Inferior parietal cortex (tissue), 1 donor: ENCODE data around the gene ZNF804A.
"Not testable (repeated sequence)": the region's sequence is repeated elsewhere in the genome, so short reads cannot be mapped to it uniquely, and the experiment has no call there.

Experiments
- DNase-seq: peaks from one replicate; pipeline ENCODE4 v3.0.0-alpha.2; 2016; ENCODE audit errors: extremely low spot score

The ZNF804A gene

GRCh38 chr2:184727813-184728212, 129.5 kb downstream of the ZNF804A start:
- DNase-seq = no peak

GRCh38 chr2:184728411-184728810, 130.1 kb downstream of the ZNF804A start:
- DNase-seq = no peak

- no peak for DNase-seq
These were observed 131.3 kb downstream of the ZNF804A start for GRCh38 chr2:184729581-184729980.

- no peak for DNase-seq
These were observed 132.0 kb downstream of the ZNF804A start for GRCh38 chr2:184730288-184730687.

GRCh38 chr2:184734338-184734737, 136.0 kb downstream of the ZNF804A start:
- no peak for DNase-seq

- DNase-seq = no peak
These were observed 137.3 kb downstream of the ZNF804A start for GRCh38 chr2:184735611-184736010.

- DNase-seq = no peak
These were observed 144.8 kb downstream of the ZNF804A start for GRCh38 chr2:184743096-184743495.

GRCh38 chr2:184756161-184756560, 157.8 kb downstream of the ZNF804A start:
- no peak for DNase-seq

GRCh38 chr2:184756885-184757284, 158.6 kb downstream of the ZNF804A start:
- DNase-seq = no peak

GRCh38 chr2:184759557-184760255, 161.4 kb downstream of the ZNF804A start:
- not testable (repeated sequence) for DNase-seq

- no peak for DNase-seq
These were observed 162.6 kb downstream of the ZNF804A start for GRCh38 chr2:184760931-184761330.

- DNase-seq = no peak
These were observed 167.0 kb downstream of the ZNF804A start for GRCh38 chr2:184765112-184765895.

- no peak for DNase-seq
These were observed 168.7 kb downstream of the ZNF804A start for GRCh38 chr2:184767059-184767458.

GRCh38 chr2:184769023-184769422, 170.7 kb downstream of the ZNF804A start:
- no peak for DNase-seq

GRCh38 chr2:184769686-184770085, 171.4 kb downstream of the ZNF804A start:
- no peak for DNase-seq

- no peak for DNase-seq
These were observed 181.4 kb downstream of the ZNF804A start for GRCh38 chr2:184779777-184780176.

GRCh38 chr2:184780384-184780783, 182.1 kb downstream of the ZNF804A start:
- DNase-seq = no peak

- DNase-seq = no peak
These were observed 182.6 kb downstream of the ZNF804A start for GRCh38 chr2:184780944-184781343.

- no peak for DNase-seq
These were observed 185.2 kb downstream of the ZNF804A start for GRCh38 chr2:184783576-184783975.

GRCh38 chr2:184793176-184793575, 194.8 kb downstream of the ZNF804A start:
- no peak for DNase-seq

GRCh38 chr2:184799379-184799778, 201.1 kb downstream of the ZNF804A start:
- DNase-seq = no peak

GRCh38 chr2:184814421-184814820, 216.1 kb downstream of the ZNF804A start:
- DNase-seq = no peak

- no peak for DNase-seq
These were observed 217.5 kb downstream of the ZNF804A start for GRCh38 chr2:184815824-184816223.
